ENCODE measurements around the gene TNFAIP6. TPM values are rescaled to one million over a fixed set of nuclear protein-coding genes. Genes with fewer than 3 reads are reported as not detected.

The TNFAIP6 gene
- total and polyA plus RNA-seq, 2 of the 8 experiments (the other 6 are each of a cell fraction or from before 2014, with no cell fraction given), result 1.1 to 2.0 TPM

DNA sequence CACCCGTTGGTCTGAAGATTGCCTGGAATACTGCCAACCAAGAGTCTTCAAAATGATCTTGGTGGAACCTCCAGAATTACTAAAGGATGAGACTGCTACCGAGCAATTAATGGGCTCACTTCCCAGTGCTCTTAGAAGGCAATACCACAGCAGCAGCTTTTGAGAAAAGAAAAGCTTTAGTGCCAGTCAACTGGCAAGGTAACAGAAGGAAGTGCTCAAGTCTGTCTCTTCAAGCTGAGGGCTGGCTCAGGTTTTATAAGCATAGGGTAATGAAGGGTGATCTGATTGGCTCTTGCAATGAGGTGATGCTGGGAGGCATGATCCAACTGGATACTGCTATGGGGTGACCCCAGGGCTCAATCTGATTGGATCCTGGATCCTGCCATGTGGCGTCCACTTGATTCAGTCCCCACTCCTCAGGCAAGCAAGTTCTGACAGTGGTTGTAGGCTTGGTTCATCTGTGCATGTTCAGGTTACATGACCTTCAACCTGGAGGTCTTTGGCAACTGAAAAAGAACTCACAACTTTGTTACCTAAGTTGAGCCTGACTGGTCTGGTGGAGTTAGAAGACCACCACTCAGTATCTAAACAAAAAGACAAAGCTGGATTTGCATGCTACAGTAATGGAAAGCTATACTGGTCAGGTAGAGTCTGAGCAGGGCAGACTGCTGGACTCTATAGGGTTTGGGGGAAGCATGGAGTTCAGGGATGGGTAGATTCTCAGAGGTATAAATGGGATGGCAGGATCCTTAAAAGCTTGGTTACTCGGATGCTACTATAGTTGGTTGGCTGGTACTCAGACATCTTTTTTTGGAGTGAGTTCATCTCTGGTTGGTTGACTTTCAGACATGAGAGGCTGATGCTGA, 38.4 kb downstream of the TNFAIP6 start:
- 96% methylated on average over 4 of the region's 4 CpGs; no CpG with 5 or more reads in 1 of the 2 experiments for WGBS, 2 experiments (ENCODE audit: extremely low coverage in 1 of 2, insufficient coverage in 1 of 2, insufficient read length in 1 of 2, insufficient replicate concordance in 2 of 2, low coverage in 1 of 2, low lambda C conversion rate in 2 of 2, missing lambda C conversion rate in 1 of 2)
- Histone ChIP-seq H4K5ac (ENCODE audit: insufficient read length, low read depth, low read length) (no peak overlapping the region), H2BK15ac (ENCODE audit: low read length) (no peak overlapping the region), H3K79me1 (ENCODE audit: low read depth, low read length) (no peaks in the 10 kb centered on the region), H4K91ac (replicated peaks; ENCODE audit: insufficient read length, low read length) (no peak overlapping the region), H3K23me2 (ENCODE audit: low read depth, low read length) (no peaks in the 10 kb centered on the region), H3K23ac (ENCODE audit: insufficient read length) (no peak overlapping the region), H3K4me2 (ENCODE audit: insufficient read depth in 1 of 2, low read depth in 2 of 2, low read length in 2 of 2) (no peak overlapping the region), H3K18ac (ENCODE audit: extremely low read depth, low read length) (no peak overlapping the region), H4K20me1 (replicated peaks in 1 of 2; ENCODE audit: control insufficient read depth in 1 of 2, insufficient read depth in 2 of 2, low read length in 2 of 2) (no peaks in the 10 kb centered on the region), H2BK20ac (ENCODE audit: low read length) (0 out of 2 replicates have a peak overlapping the region, but pooled peaks have one; percentile 3), H3K27ac (ENCODE audit: low read depth, low read length) (no peak overlapping the region), H3K9ac (replicated peaks in 1 of 4; ENCODE audit: extremely low read depth in 1 of 4, low read depth in 3 of 4, low read length in 3 of 4) (no peak overlapping the region), H3K27me3 (replicated peaks in 1 of 4; ENCODE audit: control insufficient read depth in 3 of 4, extremely low read depth in 1 of 4, insufficient read depth in 3 of 4, low read length in 3 of 4) (no peaks in the 10 kb centered on the region), H3K56ac (replicated peaks; ENCODE audit: insufficient read length, low read depth, low read length) (no peak overlapping the region), H2BK120ac (replicated peaks; ENCODE audit: low read depth, low read length) (no peak overlapping the region), H4K8ac (ENCODE audit: extremely low read depth, insufficient read depth, low read length) (no peak overlapping the region), H2AK5ac (ENCODE audit: low read depth, low read length) (no peak overlapping the region), H2BK12ac (ENCODE audit: low read depth, low read length) (no peak overlapping the region), H3K4me3 (ENCODE audit: extremely low read depth in 1 of 4, insufficient read depth in 2 of 4, low read depth in 3 of 4, low read length in 4 of 4) (no peak overlapping the region), H2BK5ac (ENCODE audit: low read depth, low read length) (no peak overlapping the region), H3K36me3 (ENCODE audit: control insufficient read depth in 2 of 4, insufficient read depth in 4 of 4, low read length in 3 of 4) (no peaks in the 10 kb centered on the region), H2AFZ (ENCODE audit: low read length) (peak overlapping the region; percentile 45; the same call in 1 of the 2 replicates), H3K9me3 (ENCODE audit: insufficient read depth in 2 of 2, low read depth in 1 of 2, low read length in 1 of 2) (no peaks in the 10 kb centered on the region), H3K4ac (replicated peaks; ENCODE audit: insufficient read length, low read depth, low read length) (no peak overlapping the region), H3K79me2 (ENCODE audit: control insufficient read depth in 1 of 2, insufficient read depth in 2 of 2, low read length in 2 of 2) (no peaks in the 10 kb centered on the region), H3K4me1 (replicated peaks in 1 of 4; ENCODE audit: control insufficient read depth in 3 of 4, insufficient read depth in 4 of 4, low read length in 3 of 4) (no peaks in the 10 kb centered on the region), H3K14ac (ENCODE audit: insufficient read length) (no peak overlapping the region)
- FAIRE-seq (no peak), DNase-seq (ENCODE audit: low read depth in 1 of 2, low spot score in 2 of 2) (no peak)
- ChIA-PET POLR2A (ENCODE audit: partially characterized antibody) (interaction anchor here (0.8 to 1.3 kb wide), 2 partner anchors 13 to 18 kb away, joined by 3 to 5 read pairs; partner anchors contain the start of gene RIF1), CTCF (ENCODE audit: partially characterized antibody) (no interaction called here)
- TF ChIP-seq, protein P1, sequence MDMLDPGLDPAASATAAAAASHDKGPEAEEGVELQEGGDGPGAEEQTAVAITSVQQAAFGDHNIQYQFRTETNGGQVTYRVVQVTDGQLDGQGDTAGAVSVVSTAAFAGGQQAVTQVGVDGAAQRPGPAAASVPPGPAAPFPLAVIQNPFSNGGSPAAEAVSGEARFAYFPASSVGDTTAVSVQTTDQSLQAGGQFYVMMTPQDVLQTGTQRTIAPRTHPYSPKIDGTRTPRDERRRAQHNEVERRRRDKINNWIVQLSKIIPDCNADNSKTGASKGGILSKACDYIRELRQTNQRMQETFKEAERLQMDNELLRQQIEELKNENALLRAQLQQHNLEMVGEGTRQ (IDR thresholded peaks at IDR 0.05; ENCODE audit: low read length), result no peak
- TF ChIP-seq FOSL1 (IDR thresholded peaks at IDR 0.05; ENCODE audit: insufficient read depth, low read depth, low read length) (no peak), GABPA (IDR thresholded peaks at IDR 0.05; ENCODE audit: borderline replicate concordance, insufficient read depth, low read length) (no peak), TBP (IDR thresholded peaks at IDR 0.05; ENCODE audit: low read depth, low read length) (no peak), MAFK (IDR thresholded peaks at IDR 0.05; ENCODE audit: low read depth, low read length) (no peak), PHF8 (conservative IDR thresholded peaks at IDR 0.05; ENCODE audit: low read depth, low read length) (no peak), CHD1 (IDR thresholded peaks at IDR 0.05; ENCODE audit: low read depth, low read length) (no peak), BCL11A (IDR thresholded peaks at IDR 0.05; ENCODE audit: low read depth in 2 of 2, low read length in 2 of 2) (no peak)

Measured in H1 (cell line).